ENCODE measurements around the gene TOX4.

- no peak for TF ChIP-seq CTCF (IDR thresholded peaks at IDR 0.05; ENCODE audit: control extremely low read depth in 1 of 3, insufficient read depth in 1 of 3, low read depth in 1 of 3, low read length in 3 of 3)
- TF ChIP-seq POLR2AphosphoS5 (IDR thresholded peaks at IDR 0.05; ENCODE audit: low read depth, low read length), result no peak
- no peak for TF ChIP-seq SP1 (IDR thresholded peaks at IDR 0.05; ENCODE audit: low read depth, low read length)
- no peak for TF ChIP-seq RAD21 (IDR thresholded peaks at IDR 0.05 in 1 of 2, conservative IDR thresholded peaks at IDR 0.05 in 1 of 2; ENCODE audit: low read depth in 2 of 2, low read length in 2 of 2)
- TF ChIP-seq CHD2 (IDR thresholded peaks at IDR 0.05; ENCODE audit: low read length), result no peak
These were observed 1.1 kb upstream of the TOX4 start for GRCh38 chr14:21475767-21476522.
